GM20431 (cell line): ENCODE measurements around the gene COL9A3.

Source experiments
- in situ Hi-C: fragments of 300-500 bp; cut with MseI, MboI; formaldehyde crosslinking; loops from one replicate; pipeline ENCODE4 v1.15.0; 2020; ENCODE audit warnings: low sequenced_read_pairs; ENCODE audit not compliant: unreplicated experiment

COL9A3 gene

GRCh38 chr20:62816884-62817873 is at the start of gene COL9A3:
Gene COL9A3, plus strand, starts transcription at chr20:62817050. Its CDS starts 15 bp downstream, at chr20:62817065.
- in situ Hi-C loops = no loop called here

- in situ Hi-C loops = no loop called here
Measured at GRCh38 chr20:62768234-62768546, 48.7 kb upstream of the COL9A3 start.

GRCh38 chr20:62768551-62769287 is 48.1 kb upstream of the COL9A3 start:
- in situ Hi-C loops = no loop called here

DNA sequence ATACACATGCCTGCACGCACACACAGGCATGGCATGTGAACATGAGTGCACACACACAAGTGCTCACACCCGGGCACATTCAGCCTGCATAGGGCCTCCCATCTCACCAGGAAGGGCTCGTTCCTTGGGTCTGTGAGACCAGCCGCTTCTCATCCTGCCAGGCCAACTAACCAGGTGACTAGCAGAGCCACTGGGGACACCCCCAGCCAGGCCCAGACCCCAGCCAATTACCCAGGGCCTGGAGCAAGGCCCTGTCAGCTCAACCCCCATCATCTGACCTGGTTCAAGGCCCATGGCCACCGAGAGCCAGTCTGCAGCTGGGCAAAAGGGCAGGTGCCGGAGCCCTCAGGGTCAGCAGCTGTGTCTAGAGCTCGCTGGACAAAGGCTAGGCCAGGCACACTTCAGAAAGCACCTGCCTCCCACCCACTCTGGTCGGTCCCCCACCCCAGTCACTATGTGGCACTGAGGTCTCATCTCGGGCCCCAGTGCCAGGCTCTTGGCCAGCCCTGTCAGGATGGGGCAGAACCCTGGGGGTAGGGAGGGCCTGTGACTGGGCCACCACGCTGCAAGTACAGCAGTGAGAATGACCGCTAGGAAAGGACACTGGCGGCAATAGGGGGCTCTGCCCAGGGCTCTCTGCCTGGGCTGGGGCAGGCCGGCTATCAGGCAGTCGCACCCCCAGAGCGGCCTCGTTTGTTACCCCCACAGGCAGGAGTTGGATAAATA is 47.3 kb upstream of the COL9A3 start:
- in situ Hi-C loops = no loop called here

- in situ Hi-C loops = no loop called here
Measured at GRCh38 chr20:62770111-62770910, 46.5 kb upstream of the COL9A3 start.

DNA sequence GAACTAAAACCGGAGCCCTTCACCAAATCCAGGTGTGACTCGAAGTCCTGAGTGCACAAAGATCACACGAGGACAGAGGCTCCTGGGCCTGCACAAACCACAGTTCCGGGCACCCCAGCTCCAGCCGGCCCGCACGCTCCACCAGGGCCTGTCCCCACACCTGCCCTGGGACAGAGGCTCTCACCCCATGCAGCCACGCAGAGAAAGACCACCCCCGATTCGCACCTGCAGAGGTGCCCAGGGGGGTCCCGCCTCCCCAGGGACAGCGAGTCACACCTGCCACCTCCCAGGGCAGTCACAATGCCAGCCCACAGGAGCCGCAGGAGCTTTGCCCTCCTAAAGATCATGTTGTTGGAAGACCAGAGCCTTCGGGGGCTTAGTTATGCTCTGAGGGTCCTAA is 45.9 kb upstream of the COL9A3 start:
- in situ Hi-C loops = no loop called here

DNA sequence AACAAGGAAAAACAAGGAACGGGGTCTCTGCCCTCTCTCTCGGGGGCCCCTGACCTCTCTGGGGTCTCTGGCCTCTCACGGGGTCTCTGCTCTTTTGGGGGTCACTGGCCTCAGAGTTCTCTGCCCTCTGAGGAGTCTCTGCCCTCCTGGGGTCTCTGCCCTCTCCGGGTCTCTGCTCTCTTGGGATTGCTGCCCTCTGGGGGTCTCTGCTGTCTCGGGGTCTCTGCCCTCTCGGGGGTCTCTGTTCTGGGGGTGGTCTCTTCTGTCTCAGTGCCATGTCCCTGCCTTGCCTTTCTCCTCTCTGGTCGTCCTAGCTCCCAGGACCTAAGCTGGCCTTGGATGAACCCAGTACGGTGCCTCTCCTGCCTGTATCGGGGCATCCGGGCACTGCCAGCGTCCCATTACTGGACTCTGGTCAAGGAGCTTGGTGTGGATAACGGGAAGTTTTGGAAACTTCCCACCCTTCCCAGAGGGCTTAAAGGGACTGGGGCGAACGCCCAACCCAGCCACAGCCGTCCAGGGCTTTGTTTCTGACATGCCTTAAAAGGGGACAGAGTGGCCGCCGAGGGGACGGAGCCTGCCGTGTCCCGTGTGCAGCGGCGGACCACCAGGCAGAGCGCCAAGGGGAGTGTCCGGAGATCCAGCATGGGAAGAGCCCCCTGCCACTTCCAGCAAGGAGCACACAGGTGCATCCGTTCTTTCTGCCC is 45.3 kb upstream of the COL9A3 start:
- in situ Hi-C loops = no loop called here

DNA sequence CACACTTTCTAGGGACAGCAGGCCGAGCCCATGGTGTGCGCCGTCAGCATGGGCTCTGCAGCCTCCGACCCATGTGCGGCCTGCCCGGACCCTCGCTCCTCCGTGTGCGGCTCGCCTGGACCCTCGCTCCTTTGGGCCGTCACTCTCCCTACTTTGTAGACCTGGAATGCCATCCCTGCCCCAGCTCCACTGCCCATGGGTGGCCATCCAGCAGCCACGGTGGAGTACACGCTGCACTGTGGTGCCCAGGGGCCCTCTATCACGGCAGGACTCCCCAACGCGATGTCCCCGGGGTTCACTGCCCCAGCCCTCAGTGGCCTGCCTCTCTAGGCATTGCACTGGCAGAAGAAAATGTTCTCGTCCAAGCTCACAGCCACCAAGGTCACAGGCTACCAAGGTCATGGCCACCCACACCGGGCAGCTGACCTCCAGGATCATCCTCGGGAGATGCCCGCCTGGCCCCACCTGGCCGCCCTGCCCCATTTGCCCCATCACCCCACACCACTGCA is 44.7 kb upstream of the COL9A3 start:
- in situ Hi-C loops = no loop called here

- in situ Hi-C loops = no loop called here
Measured at GRCh38 chr20:62772619-62772989, 44.2 kb upstream of the COL9A3 start.

DNA sequence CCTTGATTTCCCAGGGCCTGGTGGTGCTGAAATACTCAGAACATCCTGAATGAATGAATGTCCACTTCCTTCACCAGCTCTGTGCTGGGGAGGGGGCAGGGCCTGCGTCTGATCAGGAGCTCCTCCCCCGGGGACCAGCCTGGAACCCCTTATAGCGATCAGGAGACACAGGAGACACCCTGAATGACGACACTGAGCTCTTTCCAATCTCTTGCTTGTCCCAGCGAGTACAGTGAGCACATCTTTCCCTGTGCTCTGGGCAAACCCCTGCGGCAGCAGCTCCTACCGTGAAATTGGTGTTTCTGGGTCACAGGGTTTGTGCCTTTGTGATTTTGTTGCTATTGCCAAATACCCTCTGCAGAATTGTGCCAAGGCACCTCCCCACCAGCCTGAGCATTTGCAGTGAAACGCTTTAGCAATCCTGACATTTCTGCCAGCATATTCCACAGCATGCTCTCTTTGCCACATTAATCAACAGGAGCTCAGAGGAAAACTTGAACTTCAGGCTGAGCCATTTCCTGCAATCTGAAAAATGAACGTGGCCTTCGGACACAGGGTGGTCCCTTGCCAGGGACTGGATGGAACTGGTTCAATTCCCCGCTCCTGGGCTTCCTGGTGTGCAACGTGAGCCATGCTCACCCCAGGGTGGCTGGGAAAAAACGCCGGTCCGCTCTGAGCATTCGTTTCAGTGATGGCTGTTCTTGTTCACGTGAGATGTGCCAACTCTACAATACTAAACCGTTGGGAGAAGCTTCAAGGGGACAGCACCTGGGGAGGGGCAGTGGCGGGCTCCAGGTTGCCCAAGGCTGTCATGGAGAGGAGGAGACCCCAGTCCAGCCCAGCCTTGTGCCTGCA is 43.6 kb upstream of the COL9A3 start:
- in situ Hi-C loops = no loop called here

DNA sequence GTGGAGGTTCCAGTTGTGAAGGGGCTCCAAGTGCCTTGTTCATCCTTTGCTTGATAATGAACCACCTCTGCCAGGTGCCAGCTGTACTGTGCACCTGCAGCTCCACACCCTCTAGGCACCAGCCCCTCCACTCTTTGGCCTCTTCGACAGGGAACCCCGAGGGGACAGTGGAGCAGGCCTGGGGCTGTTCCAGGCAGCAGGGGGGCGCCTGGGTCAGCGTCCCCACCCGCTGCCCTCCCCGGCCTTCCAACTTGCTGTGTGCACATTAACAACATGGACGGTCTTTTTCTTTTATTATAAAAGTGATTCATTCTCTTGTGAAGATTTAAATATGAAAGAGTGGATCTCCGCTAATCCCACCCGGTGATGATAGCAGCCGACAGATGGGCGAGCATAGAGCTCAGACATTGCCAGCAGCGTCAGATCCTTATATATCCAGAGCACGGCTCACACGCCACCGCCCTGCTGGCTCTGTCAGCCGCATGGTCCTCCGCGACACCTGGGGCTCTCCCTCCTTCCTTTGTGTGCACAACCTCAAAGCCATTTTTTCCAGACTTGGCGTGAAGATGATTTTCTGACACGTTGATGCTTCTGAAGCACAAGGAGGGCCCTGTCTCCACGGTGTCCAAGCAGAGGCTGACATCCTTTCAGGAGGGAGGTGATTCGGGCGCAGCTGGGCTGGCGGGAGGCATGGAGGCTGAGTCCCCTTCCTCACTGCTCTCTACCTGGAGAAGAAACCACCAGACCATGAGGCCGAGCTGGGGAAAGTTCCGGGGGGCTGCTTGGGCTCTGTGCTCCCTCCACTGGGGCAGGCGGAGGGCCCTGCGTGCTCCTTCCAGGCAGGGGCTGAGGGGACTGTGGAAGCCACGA is 42.8 kb upstream of the COL9A3 start:
- in situ Hi-C loops = no loop called here

DNA sequence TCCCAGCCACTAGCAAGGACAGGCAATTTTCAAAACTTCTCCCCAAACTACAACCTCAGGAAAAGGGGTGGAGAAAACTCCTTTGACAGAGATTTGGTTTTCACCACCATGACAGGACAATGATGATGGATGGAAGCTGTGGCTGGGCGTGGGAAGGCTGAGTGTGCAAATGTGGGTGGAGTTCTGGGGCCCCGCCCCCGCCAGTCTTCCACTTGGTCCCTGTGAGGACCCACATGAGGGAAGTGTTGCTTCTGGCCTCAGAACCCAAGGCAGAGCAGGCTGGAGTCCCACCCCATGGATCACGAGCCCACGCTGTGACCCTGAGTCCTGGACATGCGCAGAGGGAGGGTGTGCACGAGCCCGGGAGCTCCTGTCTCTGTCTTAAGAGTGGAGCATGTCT is 42.1 kb upstream of the COL9A3 start:
- in situ Hi-C loops = no loop called here

GRCh38 chr20:62775206-62775605 is 41.6 kb upstream of the COL9A3 start:
- in situ Hi-C loops = no loop called here

DNA sequence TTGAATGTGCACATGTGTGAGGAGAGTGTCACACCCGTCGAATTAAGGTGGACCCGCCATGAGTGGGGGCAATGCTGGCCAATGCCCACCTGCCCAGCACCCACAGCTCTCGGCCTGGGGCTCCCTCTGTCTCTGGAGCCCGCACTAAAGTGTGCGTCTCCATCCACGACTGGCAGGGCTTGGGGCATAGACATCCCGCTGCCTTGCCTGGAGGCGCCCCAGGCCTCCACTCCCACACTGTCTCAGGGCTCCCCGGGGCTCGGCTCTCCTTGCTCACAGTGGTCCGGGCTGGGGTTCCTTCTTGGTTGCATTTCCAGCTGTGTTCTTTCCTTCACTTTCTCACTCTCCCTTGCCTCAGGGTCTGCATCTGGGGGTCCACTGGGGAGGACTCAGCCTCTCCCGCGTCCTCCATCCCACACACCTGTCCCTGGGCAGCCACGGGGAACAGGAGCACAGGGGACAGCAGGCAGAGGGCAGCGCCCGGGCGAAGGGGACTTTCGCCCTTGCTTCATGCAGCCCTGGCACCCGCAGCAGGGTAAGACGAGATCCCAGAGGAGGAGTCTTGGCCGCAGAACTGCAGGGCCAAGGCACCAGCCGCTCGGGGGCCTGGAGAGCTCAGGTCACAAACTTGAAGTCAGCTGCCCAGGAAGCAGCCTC is 40.7 kb upstream of the COL9A3 start:
- in situ Hi-C loops = no loop called here

GRCh38 chr20:62776692-62777527 is 39.9 kb upstream of the COL9A3 start:
- in situ Hi-C loops = no loop called here

- in situ Hi-C loops = no loop called here
Measured at GRCh38 chr20:62777528-62777830, 39.4 kb upstream of the COL9A3 start.
